Lower leg skin (tissue), 3 donors: ENCODE data around the gene ROR2.

Source experiments
- CTCF ChIP-seq, 3 donors: fragments of 450-650 bp; IDR thresholded peaks; one replicate each; pipeline ENCODE4 v1.5.1; 2016; ENCODE audit warnings: antibody characterized with exemption in 3 of 3, mild to moderate bottlenecking in 3 of 3, moderate library complexity in 2 of 3
- POLR2A ChIP-seq, 2 donors: fragments of 450-650 bp; IDR thresholded peaks; one replicate each; pipeline ENCODE4 v1.6.1; 2016 to 2017; ENCODE audit warnings: antibody characterized with exemption in 2 of 2, mild to moderate bottlenecking in 1 of 2, moderate library complexity in 1 of 2

GRCh38 chr9:91586282-91586681, 363.7 kb downstream of the ROR2 start:
- TF ChIP-seq CTCF (IDR thresholded peaks at IDR 0.05) (no peak), POLR2A (IDR thresholded peaks at IDR 0.05) (no peak)
